ENCODE measurements around the gene H1-8. TPM values are rescaled to one million over a fixed set of nuclear protein-coding genes. Genes with fewer than 3 reads are reported as not detected.

H1-8 gene
- total RNA-seq, 6 donors from 2014 or later: not detected

GRCh38 chr3:129520960-129521359 lies 22.0 kb upstream of the H1-8 start:
- ATAC-seq (ENCODE audit: low FRiP score in 2 of 2): no peak
- TF ChIP-seq POLR2A (IDR thresholded peaks at IDR 0.05): no peak
- TF ChIP-seq POLR2AphosphoS5 (IDR thresholded peaks at IDR 0.05): no peak
- TF ChIP-seq CTCF (IDR thresholded peaks at IDR 0.05): no peak
- no peak for TF ChIP-seq EP300 (IDR thresholded peaks at IDR 0.05)
- Histone ChIP-seq H3K9me3 (no peaks in the 10 kb centered on the region), H3K27ac (no peak overlapping the region), H3K27me3 (no peaks in the 10 kb centered on the region), H3K4me1 (no peaks in the 10 kb centered on the region), H3K36me3 (peaks cover 0 to 33% (median 8%) of the 10 kb centered on the region in 4 donors), H3K4me3 (no peak overlapping the region)
- DNase-seq: no peak
- 94% methylated on average over 4 of the region's 4 CpGs; no CpG with 5 or more reads in 1 of the 2 donors for WGBS, 2 donors

- no peak for TF ChIP-seq POLR2A (IDR thresholded peaks at IDR 0.05)
- TF ChIP-seq CTCF (IDR thresholded peaks at IDR 0.05): no peak
- TF ChIP-seq POLR2AphosphoS5 (IDR thresholded peaks at IDR 0.05): no peak
- no peak for TF ChIP-seq EP300 (IDR thresholded peaks at IDR 0.05)
- no peak for ATAC-seq (ENCODE audit: low FRiP score in 2 of 2)
- 86 to 88% methylated on average over 8 of the region's 8 CpGs for WGBS, 2 donors
Measured at GRCh38 chr3:129521611-129522010, 21.4 kb upstream of the H1-8 start.

GRCh38 chr3:129522953-129523352 lies 20.0 kb upstream of the H1-8 start:
- no peak for TF ChIP-seq EP300 (IDR thresholded peaks at IDR 0.05)
- no peak for TF ChIP-seq POLR2AphosphoS5 (IDR thresholded peaks at IDR 0.05)
- no peak for TF ChIP-seq POLR2A (IDR thresholded peaks at IDR 0.05)
- TF ChIP-seq CTCF (IDR thresholded peaks at IDR 0.05): no peak
- Histone ChIP-seq H3K27me3 (no peaks in the 10 kb centered on the region), H3K4me1 (no peaks in the 10 kb centered on the region), H3K4me3 (no peak overlapping the region), H3K27ac (no peak overlapping the region), H3K36me3 (peaks cover 0 to 17% (median 8%) of the 10 kb centered on the region in 4 donors), H3K9me3 (no peaks in the 10 kb centered on the region)
- DNase-seq: no peak
- 96 to 97% methylated on average over 4 to 5 of the region's 5 CpGs for WGBS, 2 donors
- ATAC-seq (ENCODE audit: low FRiP score in 2 of 2): no peak

More at GRCh38 chr3:129521611-129522010, 21.4 kb upstream of the H1-8 start:
- Histone ChIP-seq H3K27me3 (no peaks in the 10 kb centered on the region), H3K4me1 (no peaks in the 10 kb centered on the region), H3K27ac (no peak overlapping the region), H3K4me3 (no peak overlapping the region), H3K9me3 (no peaks in the 10 kb centered on the region), H3K36me3 (peaks cover 0 to 30% (median 8%) of the 10 kb centered on the region in 4 donors)
- DNase-seq: no peak

GRCh38 chr3:129524081-129524480 lies 18.9 kb upstream of the H1-8 start:
- WGBS, 2 donors: 81 to 87% methylated on average over 4 of the region's 4 CpGs
- H3K4me3 ChIP-seq: no peak overlapping the region
- no peaks in the 10 kb centered on the region for H3K27me3 ChIP-seq
- TF ChIP-seq CTCF (IDR thresholded peaks at IDR 0.05) (no peak), POLR2A (IDR thresholded peaks at IDR 0.05) (no peak), EP300 (IDR thresholded peaks at IDR 0.05) (no peak), POLR2AphosphoS5 (IDR thresholded peaks at IDR 0.05) (no peak)
- H3K4me1 ChIP-seq: no peaks in the 10 kb centered on the region
- no peaks in the 10 kb centered on the region for H3K9me3 ChIP-seq
- DNase-seq (no peak), ATAC-seq (ENCODE audit: low FRiP score in 2 of 2) (no peak)
- H3K27ac ChIP-seq: no peak overlapping the region
- H3K36me3 ChIP-seq: peaks cover 0 to 9% (median 4%) of the 10 kb centered on the region in 4 donors

- peak in 1 of 2 donors; percentile 38 for DNase-seq
- Histone ChIP-seq H3K9me3 (no peaks in the 10 kb centered on the region), H3K27ac (peak overlapping the region in 2 of 4 donors; percentile 28 to 41), H3K4me1 (peaks cover 7 to 14% (median 8%) of the 10 kb centered on the region in 4 donors), H3K4me3 (no peak overlapping the region), H3K36me3 (no peaks in the 10 kb centered on the region), H3K27me3 (no peaks in the 10 kb centered on the region)
- peak in 1 of 2 donors; percentile 18 for ATAC-seq (ENCODE audit: low FRiP score in 2 of 2)
- TF ChIP-seq POLR2AphosphoS5 (IDR thresholded peaks at IDR 0.05): no peak
- no peak for TF ChIP-seq EP300 (IDR thresholded peaks at IDR 0.05)
- TF ChIP-seq CTCF (IDR thresholded peaks at IDR 0.05): no peak
- no peak for TF ChIP-seq POLR2A (IDR thresholded peaks at IDR 0.05)
- 84 to 85% methylated on average over 5 to 8 of the region's 8 CpGs for WGBS, 2 donors
Measured at GRCh38 chr3:129525341-129525968, 17.5 kb upstream of the H1-8 start.

Data from upper lobe of left lung (tissue), 6 donors.